WTC11 (cell line): ENCODE results near the gene RSPRY1. TPM values are rescaled to one million over a fixed set of nuclear protein-coding genes. Genes with fewer than 3 reads are reported as not detected.

Source experiments
- ATAC-seq: fragments of 200-7000 bp; cut with Tn5 transposase; 2 replicates; pipeline ENCODE4 v1.10.0; 2021; ENCODE audit warnings: mild to moderate bottlenecking, moderate library complexity
- CTCF ChIA-PET: fragments of 300-600 bp; sonication (Branson Sonifier 250); formaldehyde crosslinking; loops from one replicate; lab custom pipeline; 2021; ENCODE audit warnings: antibody characterized with exemption; lab: Charles Lee
- POLR2A ChIA-PET: fragments of 350-600 bp; sonication (Branson Sonifier 250); formaldehyde crosslinking; loops from one replicate; lab custom pipeline; 2021; ENCODE audit warnings: antibody characterized with exemption; lab: Charles Lee
- DNase-seq: peaks from one replicate; pipeline ENCODE4 v3.0.0; 2021; ENCODE audit warnings: low spot score
- H3K27ac Mint-ChIP-seq: 2 replicates; pipeline ENCODE4 v1.8.0; 2021; ENCODE audit warnings: mixed read lengths
- H3K27me3 Mint-ChIP-seq: 2 replicates; pipeline ENCODE4 v1.8.0; 2021; ENCODE audit warnings: low read depth, mild to moderate bottlenecking, moderate library complexity, mixed read lengths
- H3K36me3 Mint-ChIP-seq: 2 replicates; pipeline ENCODE4 v1.8.0; 2021; ENCODE audit warnings: mixed read lengths
- H3K4me1 Mint-ChIP-seq: 2 replicates; pipeline ENCODE4 v1.8.0; 2022; ENCODE audit warnings: mixed read lengths
- H3K4me3 Mint-ChIP-seq: 2 replicates; pipeline ENCODE4 v1.8.0; 2021; ENCODE audit warnings: mild to moderate bottlenecking, moderate library complexity, mixed read lengths
- H3K9me3 Mint-ChIP-seq: 2 replicates; pipeline ENCODE4 v1.8.0; 2021; ENCODE audit warnings: mixed read lengths
- EMX1 ChIP-seq: fragments of 250-450 bp; sonication (Bioruptor Pico); IDR thresholded peaks from 2 replicates; pipeline ENCODE4 v1.8.0; 2021; ENCODE audit warnings: mild to moderate bottlenecking
- GTF2I ChIP-seq: fragments of 250-450 bp; sonication (Bioruptor Pico); conservative IDR thresholded peaks from 2 replicates; pipeline ENCODE4 v1.4.0; 2021; ENCODE audit warnings: mild to moderate bottlenecking
- MXD4 ChIP-seq: fragments of 250-450 bp; sonication (Bioruptor Pico); IDR thresholded peaks from 2 replicates; pipeline ENCODE4 v1.8.0; 2021; ENCODE audit warnings: mild to moderate bottlenecking, moderate library complexity, borderline replicate concordance
- NR2C2 ChIP-seq: sonication (generic); formaldehyde crosslinking; IDR thresholded peaks from 2 replicates; pipeline ENCODE4 v1.8.0; 2022; ENCODE audit warnings: mild to moderate bottlenecking, missing genetic modification reagents
- SMAD4 ChIP-seq: sonication (generic); formaldehyde crosslinking; IDR thresholded peaks from 2 replicates; pipeline ENCODE4 v1.8.0; 2022; ENCODE audit warnings: mild to moderate bottlenecking, missing genetic modification reagents
- SOX15 ChIP-seq: fragments of 250-450 bp; sonication (Bioruptor Pico); IDR thresholded peaks from 2 replicates; pipeline ENCODE4 v1.9.0; 2021; ENCODE audit warnings: mild to moderate bottlenecking
- SP1 ChIP-seq: sonication (generic); formaldehyde crosslinking; conservative IDR thresholded peaks from 2 replicates; pipeline ENCODE4 v1.8.1; 2022; ENCODE audit warnings: missing genetic modification reagents
- ZNF232 ChIP-seq: sonication (generic); formaldehyde crosslinking; IDR thresholded peaks from 2 replicates; pipeline ENCODE4 v1.8.0; 2022; ENCODE audit warnings: mild to moderate bottlenecking, missing genetic modification reagents
- ZNF671 ChIP-seq: fragments of 250-450 bp; sonication (Bioruptor Pico); IDR thresholded peaks from 2 replicates; pipeline ENCODE4 v1.8.0; 2021; ENCODE audit warnings: mild to moderate bottlenecking
- total RNA-seq: library from RNA; stranded (reverse); gene quantifications from 3 replicates; pipeline ENCODE4 v1.2.3, GENCODE V29; 2021
- TF ChIP-seq, protein P1 (sequence below): sonication (generic); formaldehyde crosslinking; IDR thresholded peaks from 2 replicates; pipeline ENCODE4 v1.8.1; 2023; ENCODE audit warnings: mild to moderate bottlenecking, moderate library complexity, missing genetic modification reagents
- TF ChIP-seq, protein P2 (sequence below): sonication (generic); formaldehyde crosslinking; IDR thresholded peaks from 2 replicates; pipeline ENCODE4 v1.8.0; 2022; ENCODE audit warnings: missing genetic modification reagents
- TF ChIP-seq, protein P3 (sequence below): fragments of 250-450 bp; sonication (Bioruptor Pico); IDR thresholded peaks from 2 replicates; pipeline ENCODE4 v2.1.2; 2022; ENCODE audit warnings: mild to moderate bottlenecking, moderate library complexity
- TF ChIP-seq, protein P4 (sequence below): sonication (generic); formaldehyde crosslinking; IDR thresholded peaks from 2 replicates; pipeline ENCODE4 v1.8.1; 2023; ENCODE audit warnings: mild to moderate bottlenecking, missing genetic modification reagents, moderate library complexity
- TF ChIP-seq, protein P5 (sequence below): fragments of 250-450 bp; sonication (Bioruptor Pico); conservative IDR thresholded peaks from 2 replicates; pipeline ENCODE4 v1.9.0; 2021; ENCODE audit warnings: mild to moderate bottlenecking
- TF ChIP-seq, protein P6 (sequence below): sonication (generic); formaldehyde crosslinking; IDR thresholded peaks from 2 replicates; pipeline ENCODE4 v1.8.1; 2023; ENCODE audit warnings: mild to moderate bottlenecking, missing genetic modification reagents
- TF ChIP-seq, protein P7 (sequence below): fragments of 250-450 bp; sonication (Bioruptor Pico); IDR thresholded peaks from 2 replicates; pipeline ENCODE4 v1.9.0; 2021; ENCODE audit warnings: mild to moderate bottlenecking, borderline replicate concordance

RSPRY1 gene
- total RNA-seq, 1 experiment from 2014 or later = 26.8 TPM

DNA sequence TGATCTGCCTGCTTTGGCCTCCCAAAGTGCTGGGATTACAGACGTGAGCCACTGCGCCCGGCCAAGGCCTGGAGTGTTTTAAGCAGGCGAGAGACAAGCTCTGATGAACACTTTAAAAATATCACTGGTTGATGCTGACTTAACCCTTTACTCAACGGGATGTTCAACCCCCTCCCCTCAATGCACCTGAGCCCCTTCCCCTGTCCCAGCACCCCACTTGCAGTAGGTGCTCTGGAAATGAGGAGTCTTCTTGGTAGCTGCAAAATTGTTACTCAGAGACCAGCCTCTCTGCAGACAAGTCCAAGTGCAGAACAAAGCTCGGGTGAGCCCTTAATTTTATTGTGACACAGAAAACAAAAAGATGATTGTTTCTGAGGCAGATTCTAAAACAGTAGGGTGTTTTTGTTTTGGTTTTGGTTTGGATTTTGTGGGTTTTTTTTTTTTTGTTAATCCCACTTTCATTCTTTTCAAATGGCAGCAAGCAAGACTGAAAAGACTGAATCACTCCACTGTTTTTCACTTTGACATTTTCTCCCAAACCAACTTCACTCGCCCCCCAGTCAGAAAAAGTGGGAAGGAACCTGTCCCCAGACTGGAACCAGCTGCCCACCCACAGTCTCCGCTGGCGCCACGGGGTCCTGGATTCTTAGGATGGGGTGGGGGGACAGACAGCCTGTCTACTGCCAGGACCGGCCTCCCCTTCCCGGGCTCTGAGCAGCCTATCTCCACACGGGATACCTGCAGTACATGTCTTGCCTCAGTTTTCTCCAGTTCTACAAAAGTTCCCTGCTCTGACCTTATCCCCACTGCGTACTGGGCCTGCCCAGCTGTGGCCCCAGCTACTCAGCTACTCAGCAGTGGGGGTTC, 103.5 kb downstream of the RSPRY1 start:
- DNase-seq (no peak), ATAC-seq (no peak)
- Mint-ChIP-seq H3K9me3 (no peaks in the 10 kb centered on the region), H3K36me3 (no peaks in the 10 kb centered on the region), H3K4me3 (no peak overlapping the region), H3K27me3 (peaks cover 16% of the 10 kb centered on the region), H3K4me1 (no peaks in the 10 kb centered on the region), H3K27ac (no peak overlapping the region)
- TF ChIP-seq, protein P1, sequence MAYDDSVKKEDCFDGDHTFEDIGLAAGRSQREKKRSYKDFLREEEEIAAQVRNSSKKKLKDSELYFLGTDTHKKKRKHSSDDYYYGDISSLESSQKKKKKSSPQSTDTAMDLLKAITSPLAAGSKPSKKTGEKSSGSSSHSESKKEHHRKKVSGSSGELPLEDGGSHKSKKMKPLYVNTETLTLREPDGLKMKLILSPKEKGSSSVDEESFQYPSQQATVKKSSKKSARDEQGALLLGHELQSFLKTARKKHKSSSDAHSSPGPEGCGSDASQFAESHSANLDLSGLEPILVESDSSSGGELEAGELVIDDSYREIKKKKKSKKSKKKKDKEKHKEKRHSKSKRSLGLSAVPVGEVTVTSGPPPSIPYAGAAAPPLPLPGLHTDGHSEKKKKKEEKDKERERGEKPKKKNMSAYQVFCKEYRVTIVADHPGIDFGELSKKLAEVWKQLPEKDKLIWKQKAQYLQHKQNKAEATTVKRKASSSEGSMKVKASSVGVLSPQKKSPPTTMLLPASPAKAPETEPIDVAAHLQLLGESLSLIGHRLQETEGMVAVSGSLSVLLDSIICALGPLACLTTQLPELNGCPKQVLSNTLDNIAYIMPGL (CRISPR knock-in tag) = no peak
- TF ChIP-seq ZNF671 (CRISPR knock-in tag) (no peak), SOX15 (no peak), GTF2I (CRISPR knock-in tag) (no peak), SMAD4 (CRISPR knock-in tag) (no peak), ZNF232 (CRISPR knock-in tag) (no peak), MXD4 (CRISPR knock-in tag) (no peak), SP1 (CRISPR knock-in tag) (no peak), NR2C2 (no peak), EMX1 (CRISPR knock-in tag) (no peak)
- TF ChIP-seq, protein P2, sequence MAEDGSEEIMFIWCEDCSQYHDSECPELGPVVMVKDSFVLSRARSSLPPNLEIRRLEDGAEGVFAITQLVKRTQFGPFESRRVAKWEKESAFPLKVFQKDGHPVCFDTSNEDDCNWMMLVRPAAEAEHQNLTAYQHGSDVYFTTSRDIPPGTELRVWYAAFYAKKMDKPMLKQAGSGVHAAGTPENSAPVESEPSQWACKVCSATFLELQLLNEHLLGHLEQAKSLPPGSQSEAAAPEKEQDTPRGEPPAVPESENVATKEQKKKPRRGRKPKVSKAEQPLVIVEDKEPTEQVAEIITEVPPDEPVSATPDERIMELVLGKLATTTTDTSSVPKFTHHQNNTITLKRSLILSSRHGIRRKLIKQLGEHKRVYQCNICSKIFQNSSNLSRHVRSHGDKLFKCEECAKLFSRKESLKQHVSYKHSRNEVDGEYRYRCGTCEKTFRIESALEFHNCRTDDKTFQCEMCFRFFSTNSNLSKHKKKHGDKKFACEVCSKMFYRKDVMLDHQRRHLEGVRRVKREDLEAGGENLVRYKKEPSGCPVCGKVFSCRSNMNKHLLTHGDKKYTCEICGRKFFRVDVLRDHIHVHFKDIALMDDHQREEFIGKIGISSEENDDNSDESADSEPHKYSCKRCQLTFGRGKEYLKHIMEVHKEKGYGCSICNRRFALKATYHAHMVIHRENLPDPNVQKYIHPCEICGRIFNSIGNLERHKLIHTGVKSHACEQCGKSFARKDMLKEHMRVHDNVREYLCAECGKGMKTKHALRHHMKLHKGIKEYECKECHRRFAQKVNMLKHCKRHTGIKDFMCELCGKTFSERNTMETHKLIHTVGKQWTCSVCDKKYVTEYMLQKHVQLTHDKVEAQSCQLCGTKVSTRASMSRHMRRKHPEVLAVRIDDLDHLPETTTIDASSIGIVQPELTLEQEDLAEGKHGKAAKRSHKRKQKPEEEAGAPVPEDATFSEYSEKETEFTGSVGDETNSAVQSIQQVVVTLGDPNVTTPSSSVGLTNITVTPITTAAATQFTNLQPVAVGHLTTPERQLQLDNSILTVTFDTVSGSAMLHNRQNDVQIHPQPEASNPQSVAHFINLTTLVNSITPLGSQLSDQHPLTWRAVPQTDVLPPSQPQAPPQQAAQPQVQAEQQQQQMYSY (CRISPR knock-in tag) = no peak
- TF ChIP-seq, protein P3, sequence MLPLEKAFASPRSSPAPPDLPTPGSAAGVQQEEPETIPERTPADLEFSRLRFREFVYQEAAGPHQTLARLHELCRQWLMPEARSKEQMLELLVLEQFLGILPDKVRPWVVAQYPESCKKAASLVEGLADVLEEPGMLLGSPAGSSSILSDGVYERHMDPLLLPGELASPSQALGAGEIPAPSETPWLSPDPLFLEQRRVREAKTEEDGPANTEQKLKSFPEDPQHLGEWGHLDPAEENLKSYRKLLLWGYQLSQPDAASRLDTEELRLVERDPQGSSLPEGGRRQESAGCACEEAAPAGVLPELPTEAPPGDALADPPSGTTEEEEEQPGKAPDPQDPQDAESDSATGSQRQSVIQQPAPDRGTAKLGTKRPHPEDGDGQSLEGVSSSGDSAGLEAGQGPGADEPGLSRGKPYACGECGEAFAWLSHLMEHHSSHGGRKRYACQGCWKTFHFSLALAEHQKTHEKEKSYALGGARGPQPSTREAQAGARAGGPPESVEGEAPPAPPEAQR (CRISPR knock-in tag) = no peak
- TF ChIP-seq, protein P4, sequence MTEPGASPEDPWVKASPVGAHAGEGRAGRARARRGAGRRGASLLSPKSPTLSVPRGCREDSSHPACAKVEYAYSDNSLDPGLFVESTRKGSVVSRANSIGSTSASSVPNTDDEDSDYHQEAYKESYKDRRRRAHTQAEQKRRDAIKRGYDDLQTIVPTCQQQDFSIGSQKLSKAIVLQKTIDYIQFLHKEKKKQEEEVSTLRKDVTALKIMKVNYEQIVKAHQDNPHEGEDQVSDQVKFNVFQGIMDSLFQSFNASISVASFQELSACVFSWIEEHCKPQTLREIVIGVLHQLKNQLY (CRISPR knock-in tag) = no peak
- TF ChIP-seq, protein P5, sequence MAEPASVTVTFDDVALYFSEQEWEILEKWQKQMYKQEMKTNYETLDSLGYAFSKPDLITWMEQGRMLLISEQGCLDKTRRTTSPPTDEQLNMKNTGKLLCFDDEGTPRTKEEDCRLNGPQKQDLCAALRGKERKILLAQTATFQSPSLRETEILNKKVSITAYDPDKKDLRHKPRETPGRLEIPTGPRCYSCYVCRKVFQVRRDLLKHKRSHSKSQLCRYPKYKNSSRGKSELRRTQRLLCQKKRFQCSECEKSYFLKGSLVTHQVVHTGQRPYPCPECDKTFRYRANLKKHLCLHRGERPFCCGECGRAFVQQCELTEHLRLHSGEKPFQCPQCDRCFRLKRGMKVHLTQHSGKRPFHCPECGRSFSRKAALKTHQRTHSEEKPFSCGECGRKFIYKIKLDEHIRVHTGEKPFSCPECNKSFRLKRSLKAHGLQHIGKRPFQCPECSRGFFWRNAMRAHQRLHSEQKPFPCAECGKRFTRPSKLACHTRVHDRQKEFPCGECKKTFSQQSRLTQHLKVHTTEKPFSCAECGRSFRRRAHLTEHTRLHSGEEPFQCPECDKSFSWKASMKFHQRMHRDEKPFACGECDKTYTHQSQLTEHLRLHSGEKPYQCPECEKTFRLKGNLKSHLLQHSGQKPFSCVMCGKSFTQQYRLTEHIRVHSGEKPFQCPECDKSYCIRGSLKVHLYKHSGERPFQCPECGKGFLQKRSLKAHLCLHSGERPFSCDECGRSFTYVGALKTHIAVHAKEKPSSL (CRISPR knock-in tag) = no peak
- TF ChIP-seq, protein P6, sequence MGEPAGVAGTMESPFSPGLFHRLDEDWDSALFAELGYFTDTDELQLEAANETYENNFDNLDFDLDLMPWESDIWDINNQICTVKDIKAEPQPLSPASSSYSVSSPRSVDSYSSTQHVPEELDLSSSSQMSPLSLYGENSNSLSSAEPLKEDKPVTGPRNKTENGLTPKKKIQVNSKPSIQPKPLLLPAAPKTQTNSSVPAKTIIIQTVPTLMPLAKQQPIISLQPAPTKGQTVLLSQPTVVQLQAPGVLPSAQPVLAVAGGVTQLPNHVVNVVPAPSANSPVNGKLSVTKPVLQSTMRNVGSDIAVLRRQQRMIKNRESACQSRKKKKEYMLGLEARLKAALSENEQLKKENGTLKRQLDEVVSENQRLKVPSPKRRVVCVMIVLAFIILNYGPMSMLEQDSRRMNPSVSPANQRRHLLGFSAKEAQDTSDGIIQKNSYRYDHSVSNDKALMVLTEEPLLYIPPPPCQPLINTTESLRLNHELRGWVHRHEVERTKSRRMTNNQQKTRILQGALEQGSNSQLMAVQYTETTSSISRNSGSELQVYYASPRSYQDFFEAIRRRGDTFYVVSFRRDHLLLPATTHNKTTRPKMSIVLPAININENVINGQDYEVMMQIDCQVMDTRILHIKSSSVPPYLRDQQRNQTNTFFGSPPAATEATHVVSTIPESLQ (CRISPR knock-in tag) = no peak
- TF ChIP-seq, protein P7, sequence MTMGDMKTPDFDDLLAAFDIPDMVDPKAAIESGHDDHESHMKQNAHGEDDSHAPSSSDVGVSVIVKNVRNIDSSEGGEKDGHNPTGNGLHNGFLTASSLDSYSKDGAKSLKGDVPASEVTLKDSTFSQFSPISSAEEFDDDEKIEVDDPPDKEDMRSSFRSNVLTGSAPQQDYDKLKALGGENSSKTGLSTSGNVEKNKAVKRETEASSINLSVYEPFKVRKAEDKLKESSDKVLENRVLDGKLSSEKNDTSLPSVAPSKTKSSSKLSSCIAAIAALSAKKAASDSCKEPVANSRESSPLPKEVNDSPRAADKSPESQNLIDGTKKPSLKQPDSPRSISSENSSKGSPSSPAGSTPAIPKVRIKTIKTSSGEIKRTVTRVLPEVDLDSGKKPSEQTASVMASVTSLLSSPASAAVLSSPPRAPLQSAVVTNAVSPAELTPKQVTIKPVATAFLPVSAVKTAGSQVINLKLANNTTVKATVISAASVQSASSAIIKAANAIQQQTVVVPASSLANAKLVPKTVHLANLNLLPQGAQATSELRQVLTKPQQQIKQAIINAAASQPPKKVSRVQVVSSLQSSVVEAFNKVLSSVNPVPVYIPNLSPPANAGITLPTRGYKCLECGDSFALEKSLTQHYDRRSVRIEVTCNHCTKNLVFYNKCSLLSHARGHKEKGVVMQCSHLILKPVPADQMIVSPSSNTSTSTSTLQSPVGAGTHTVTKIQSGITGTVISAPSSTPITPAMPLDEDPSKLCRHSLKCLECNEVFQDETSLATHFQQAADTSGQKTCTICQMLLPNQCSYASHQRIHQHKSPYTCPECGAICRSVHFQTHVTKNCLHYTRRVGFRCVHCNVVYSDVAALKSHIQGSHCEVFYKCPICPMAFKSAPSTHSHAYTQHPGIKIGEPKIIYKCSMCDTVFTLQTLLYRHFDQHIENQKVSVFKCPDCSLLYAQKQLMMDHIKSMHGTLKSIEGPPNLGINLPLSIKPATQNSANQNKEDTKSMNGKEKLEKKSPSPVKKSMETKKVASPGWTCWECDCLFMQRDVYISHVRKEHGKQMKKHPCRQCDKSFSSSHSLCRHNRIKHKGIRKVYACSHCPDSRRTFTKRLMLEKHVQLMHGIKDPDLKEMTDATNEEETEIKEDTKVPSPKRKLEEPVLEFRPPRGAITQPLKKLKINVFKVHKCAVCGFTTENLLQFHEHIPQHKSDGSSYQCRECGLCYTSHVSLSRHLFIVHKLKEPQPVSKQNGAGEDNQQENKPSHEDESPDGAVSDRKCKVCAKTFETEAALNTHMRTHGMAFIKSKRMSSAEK = no peak
- ChIA-PET POLR2A (interaction anchor here (1.1 kb wide), 1 partner anchor 10 kb away, joined by 3 read pairs; no protein-coding TSS in a partner anchor), CTCF (interaction anchor here (0.9 kb wide), 1 partner anchor 11 kb away, joined by 3 read pairs; no protein-coding TSS in a partner anchor)
